CD1c-positive myeloid dendritic cell (primary cell): ENCODE data around the gene DCLK1.
A peak's percentile ranks its signal among the peaks of the same experiment; 100 is the strongest.

ENCODE experiments used
- DNase-seq: peaks from one replicate; pipeline ENCODE4 v3.0.0-alpha.2; 2016; ENCODE audit errors: extremely low spot score

DCLK1 gene

DNA sequence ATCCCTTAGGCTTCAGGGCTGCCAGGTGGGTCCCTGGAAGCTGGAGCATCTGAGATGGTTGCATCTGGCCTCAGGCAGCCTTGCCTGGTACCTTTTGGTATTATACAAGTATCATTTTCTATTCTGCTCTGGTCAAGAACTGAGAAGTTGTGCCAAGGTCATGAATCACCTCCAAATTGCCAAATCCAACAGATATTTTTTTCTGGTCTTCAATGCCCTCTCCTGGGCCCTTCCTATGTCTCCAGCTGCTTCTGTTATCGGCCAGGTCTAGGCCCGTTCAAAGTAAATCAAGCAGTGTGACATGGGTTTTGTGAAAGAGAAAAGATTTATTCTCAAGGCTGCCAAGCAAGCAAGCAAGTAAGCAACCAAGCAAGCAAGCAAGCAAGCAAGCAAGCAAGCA is 383.6 kb downstream of the DCLK1 start:
- DNase-seq = no peak

DNA sequence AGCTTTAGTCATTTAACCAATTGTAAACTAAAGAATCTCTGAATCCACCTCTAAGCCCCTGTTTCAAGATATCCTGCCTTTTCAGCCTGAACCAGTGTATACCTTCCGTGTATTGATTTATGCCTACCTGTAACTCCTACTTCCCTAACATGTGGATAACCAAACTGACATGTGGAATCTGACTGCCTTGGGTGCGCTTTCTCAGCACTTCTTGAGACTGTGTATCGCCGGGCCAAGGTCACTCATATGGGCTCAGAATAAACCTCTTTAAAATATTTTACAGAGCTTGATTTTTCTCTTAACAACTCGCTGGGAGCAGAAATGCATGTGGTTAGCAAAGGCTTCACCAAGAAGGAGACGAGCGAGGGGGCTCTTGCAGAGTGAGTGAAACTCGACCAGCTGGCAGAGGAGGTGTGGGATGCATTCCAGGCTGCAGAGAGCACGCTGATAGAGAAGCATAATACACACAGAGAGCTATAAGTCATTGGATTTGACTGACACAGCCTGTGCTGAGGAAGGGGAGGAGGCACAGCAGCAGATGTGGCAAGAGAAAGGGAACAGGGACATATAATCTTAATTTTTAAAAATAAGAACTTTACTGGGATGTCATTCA is 386.5 kb downstream of the DCLK1 start:
- no peak for DNase-seq

DNA sequence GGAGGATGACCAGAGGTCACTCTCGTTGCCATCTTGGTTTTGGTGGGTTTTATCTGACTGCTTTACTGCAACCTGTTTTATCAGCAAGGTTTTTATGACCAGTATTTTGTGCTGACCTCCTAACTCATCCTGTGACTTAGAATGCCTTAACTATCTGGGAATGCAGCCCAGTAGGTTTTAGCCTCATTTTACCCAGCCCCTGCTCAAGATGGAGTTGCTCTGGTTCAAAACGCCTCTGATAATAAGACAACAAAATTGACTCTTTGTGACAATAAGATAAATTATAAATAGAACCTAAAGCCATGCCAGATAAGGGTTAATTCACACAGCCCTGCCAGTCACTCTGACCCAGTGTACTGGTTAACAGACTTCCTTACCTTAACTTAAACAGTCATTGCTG is 387.0 kb downstream of the DCLK1 start:
- DNase-seq = no peak

DNA sequence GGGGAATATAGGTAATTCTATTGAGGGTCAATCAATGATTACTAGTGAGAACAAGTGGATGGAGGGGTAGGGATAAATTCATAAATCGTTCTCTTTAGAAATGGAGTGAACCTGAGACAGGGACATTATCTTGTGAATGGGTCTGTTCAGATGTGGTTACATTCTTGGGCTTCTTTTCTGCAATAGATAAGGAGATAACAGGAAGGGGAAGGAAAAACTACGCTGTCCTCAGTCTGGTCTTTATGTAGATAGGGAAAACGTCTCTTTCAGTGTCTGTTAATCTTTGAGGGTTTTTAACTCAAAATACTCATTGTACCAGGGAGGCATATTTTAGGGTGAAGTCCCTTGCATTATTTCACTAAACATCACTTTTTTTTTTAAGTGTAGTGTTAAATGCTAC is 388.0 kb downstream of the DCLK1 start:
- no peak for DNase-seq

DNA sequence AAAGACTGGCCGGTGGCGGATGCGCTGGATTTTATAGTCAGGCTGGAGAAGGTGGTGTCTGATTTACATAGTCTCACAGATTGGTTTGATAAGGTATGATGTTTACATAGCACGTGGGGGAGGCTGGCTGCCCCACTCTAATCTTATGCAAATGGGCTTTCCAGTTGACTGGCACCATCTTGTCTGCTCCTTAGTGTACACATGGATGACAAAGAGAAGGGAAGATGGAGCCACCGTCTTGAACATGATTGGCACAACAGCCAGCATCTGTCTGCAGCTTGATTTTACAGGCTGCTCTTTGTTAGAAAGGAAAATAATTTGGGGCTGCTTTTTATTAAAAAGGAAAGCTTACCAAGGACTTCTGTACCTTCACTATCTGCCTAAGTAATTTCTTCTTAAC is 389.5 kb downstream of the DCLK1 start:
- no peak for DNase-seq

DNA sequence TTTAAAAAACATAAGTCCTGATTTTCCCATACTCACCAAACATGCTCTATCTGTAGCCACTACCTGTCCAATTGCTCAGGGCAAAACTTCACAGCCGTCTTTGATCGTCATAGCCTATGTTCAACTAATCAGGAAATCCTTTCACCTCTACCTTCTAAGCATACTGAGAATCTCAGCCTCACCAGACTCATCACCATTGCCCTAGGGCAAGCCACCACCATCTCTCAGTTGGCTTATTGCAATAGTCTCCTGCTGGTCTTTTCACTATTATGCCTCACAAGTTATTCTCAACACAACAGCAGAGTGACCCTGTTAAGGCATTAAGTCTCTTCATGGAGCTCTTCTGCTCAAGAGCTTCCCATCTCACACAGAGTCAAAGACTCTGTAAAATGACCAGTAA is 394.3 kb downstream of the DCLK1 start:
- no peak for DNase-seq

DNA sequence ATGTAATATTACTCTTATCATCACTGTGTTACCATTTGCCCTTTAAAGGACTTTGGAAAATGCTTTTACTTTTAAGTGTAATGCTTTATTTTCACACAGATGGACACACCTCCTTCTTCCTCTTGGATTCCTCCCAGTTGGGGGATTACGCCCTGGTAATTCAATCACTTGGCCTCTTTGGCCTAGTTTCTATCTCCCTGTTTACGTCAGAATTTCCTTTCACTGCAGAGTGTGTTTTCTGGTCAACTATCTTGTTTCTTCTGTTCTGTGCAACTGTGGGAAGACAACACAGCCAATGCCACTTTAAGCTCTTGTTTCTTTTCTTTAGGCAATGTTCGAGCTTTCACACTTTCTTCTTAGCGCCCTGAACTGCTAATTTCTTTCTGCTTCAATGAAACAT is 397.4 kb downstream of the DCLK1 start:
- DNase-seq = no peak

DNA sequence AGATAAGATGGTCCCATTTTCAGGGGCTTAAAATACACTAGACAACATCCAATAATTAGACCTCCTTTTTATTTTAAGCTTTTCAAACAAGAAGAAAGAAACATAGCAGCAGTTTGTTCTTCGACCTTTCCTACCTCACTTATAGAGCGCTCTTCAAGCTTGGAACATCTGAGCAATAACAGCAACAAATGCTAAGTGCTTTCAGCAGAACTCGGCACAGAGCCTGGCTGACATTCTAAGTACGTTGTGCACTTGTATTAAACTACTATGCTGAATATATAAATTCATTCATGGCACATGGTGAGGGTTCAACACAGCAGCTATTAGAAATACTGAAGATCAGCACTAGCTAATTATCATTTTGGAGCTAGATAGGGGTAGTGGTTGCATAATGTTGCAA is 398.6 kb downstream of the DCLK1 start:
- no peak for DNase-seq

DNA sequence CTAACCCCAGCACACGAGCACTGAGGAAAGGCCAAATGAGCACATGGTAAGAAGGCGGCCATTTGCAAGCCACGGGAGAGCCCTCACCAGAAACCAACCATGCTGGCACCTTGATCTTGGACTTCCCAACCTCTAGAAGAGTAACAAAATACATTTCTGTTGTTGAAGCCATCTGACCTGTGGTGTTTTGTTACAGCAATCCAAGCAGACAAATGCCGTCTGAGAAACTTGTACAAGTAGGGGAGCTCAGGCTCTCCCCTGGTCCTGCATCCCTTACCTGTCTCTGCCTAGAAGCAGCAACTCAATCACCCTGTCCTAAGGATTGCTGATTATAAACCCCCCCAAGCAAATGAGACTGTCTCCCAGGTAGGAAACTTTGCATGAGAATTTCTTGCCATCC is 399.7 kb downstream of the DCLK1 start:
- no peak for DNase-seq

DNA sequence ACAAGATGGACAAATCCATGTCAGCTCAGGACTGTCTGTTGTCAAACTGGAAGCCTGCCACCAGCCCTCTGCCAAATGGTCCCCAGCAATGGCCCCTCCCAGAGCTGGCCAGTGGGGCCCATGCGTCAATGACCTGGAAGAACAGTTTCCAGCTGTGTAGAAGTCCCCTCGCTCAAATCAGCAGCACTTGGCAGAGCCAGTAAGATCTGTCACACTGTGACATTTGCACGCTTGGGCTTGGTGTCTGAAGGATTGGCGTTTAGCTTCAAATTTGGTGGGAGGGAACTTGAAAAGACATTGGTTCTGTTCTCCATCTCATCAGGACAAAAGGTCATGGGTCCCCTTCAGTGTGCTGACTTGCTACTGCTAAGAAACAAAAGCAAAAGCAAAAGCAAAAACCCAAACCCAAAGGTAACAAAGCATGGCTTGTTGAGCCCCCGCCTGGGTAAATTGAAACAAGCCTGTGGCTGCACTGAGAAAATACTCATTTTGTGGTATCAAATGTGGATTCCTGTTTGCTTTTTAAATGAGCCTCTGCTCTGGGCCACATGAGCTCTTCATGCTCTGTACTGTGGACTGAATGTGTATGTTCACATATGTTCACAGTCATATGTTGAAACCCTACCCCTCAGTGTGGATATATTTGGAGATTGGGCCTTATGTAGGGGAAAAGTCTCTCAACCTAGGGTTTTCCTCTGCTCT is 401.1 kb downstream of the DCLK1 start:
- no peak for DNase-seq

DNA sequence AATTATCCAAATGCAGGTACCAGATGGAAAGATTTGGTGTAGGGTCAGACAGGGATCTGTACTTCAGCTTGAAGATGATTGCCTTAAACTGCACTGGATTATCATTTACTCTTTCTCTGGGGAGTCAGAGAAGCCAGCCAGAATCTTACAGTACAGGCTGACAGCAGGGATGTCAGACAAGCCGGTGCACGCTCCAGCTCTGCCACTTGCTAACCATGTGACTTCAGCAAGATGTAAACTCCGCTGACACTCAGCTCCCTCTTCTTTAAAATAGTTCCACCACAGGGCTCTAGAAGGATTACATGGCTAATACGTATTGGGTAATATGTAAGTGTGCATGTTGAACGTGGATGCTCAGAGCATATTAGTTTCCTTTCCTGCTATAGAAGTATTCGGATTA is 403.3 kb downstream of the DCLK1 start:
- no peak for DNase-seq

DNA sequence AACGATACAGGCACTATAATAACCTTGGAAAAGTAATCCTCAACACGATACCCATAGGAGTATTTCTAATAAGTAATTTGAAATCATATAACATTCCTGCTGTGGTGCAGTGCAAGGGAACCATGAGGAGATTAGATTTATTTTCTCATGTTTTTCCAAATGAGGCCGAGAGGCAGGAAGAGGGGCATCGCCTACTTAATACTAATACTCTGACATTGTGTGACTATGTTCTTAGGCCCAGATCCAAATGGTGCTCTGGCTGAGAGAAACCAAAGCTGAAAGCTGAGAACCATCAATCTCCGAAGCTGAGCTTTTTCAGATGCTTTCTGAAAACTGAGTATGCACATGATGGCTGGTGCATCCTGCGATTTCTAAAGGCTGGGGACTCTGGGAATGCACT is 406.7 kb downstream of the DCLK1 start:
- no peak for DNase-seq

DNA sequence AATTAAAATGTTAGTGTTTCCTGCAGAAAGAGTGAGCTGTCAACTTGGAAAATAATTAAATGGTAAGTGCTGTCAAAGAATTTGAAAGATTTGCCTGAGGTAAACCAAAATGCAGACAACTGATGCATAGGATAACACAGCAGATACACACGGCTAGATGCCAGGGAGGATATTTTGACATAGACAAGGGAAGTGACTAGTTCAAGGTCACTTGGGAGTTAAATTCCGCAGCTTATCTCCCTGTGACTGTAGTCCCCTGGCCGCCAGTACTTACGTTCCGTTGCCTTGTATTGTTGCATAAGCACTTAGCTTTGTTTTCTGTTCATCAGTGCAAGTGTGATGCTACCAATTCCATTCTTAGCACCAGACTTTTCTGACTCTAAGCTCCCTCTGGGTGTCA is 407.4 kb downstream of the DCLK1 start:
- no peak for DNase-seq

DNA sequence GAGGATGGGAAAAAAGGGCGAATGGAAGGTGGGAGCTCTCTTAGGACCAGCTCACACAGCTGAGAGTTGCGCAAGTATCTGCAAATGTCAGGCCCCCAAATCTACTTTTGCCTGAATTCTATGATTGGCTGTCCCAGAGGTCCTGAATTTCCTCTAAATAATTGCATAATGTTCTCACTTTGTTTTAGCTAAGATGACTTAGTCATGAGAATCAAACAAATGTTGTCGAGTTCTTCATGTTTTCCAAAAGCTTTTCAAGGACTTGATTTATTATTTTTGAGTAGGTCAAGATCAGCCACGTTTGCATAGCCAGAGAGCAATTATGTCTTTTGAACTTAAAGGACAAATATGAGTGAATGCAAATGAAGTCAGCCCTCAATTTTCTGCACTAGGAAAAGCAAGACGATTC is 408.1 kb downstream of the DCLK1 start:
- no peak for DNase-seq

DNA sequence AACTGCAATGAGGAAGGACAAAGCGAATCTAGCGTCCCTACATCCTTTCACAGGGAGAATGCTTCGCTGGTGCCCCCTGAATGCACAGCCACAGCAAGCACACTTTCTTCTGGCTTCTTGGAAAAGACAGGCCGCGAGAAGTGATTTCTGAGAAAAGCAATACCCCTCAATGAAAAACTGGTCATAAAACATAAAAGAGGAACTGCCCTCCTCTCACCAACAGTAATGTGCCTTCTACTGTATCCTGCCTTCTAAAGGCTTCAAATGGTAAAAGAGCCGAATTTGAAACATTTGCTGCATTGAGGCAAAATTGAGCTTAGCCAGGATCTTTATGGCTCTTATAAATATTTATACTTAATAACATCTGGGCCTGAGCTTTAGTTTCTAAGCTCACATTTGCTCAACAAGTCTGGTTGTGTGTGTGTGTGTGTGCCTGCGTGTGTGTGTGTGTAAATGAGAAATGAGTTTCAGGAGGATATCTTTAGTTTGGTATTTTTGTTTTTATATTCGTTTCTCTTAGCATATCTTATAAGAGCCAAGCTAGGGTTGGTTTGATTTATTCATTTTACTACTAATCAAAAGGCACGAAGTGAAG is 408.6 kb downstream of the DCLK1 start:
- peak; percentile 1 for DNase-seq

DNA sequence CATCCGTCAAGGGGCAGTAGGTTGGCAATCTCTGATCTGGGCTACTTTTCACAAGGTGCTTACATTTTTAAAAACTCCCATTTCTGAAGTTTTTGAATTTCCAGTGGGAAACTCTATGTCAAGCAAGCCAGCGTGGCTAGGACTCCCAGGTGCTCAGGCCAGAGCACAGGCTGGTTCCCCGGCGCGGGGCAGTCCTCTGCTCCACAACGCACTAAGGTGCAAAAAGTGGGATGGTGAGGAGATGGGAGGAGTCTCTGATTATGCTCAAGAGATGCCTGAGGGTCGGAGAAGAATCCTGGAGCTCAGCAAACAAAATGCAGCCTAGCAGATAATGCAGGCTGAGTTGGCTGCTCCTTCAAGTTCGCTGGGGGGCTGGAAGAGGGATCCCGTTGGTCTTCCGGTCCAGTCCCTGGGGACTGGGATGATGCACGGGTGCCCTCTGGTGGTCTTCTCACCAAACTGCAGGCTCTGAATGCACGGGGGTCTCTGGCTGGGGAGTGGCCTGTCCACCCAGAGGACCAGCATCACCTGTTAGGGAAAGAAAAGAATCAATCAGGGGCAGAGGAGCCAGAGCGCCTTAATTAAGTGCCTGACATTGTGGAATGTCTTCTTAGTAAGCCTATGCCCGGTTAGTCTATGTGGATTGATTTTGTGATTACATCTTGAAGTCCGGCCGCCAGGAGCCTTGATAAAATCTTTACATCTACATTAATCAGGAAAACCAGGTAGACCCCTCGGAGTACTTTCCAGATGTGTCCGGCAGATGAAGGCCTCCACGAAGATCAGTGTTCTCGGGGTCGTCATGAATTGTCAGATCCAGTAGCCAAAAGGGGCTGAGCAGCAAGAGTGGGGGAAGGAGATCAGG is 410.3 kb downstream of the DCLK1 start:
- DNase-seq = peak; percentile 27

DNA sequence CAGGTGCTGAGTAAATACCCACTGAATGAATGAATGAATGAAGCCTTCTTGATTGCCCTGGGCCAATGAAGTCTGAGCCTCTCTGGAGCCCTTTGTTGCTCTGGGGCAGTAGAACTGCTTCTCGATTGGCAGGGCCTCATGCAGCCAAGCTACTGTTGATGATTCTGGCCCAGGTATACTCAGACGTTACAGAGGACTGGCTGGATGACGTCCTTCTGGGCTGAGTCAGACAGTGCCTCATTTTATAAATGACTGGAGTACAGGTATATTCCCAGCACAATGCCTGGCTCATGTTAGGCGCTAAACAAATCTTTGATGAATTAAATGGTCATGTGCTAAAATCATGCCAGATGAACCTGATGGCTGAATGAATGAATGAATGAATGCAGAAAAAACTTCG is 410.9 kb downstream of the DCLK1 start:
- no peak for DNase-seq
